Lower lobe of right lung (tissue), 2 donors: ENCODE measurements around the gene GLI2. TPM values are rescaled to one million over a fixed set of nuclear protein-coding genes. Genes with fewer than 3 reads are reported as not detected.

Experiments
- ATAC-seq, 2 donors: fragments of 200-7000 bp; cut with Tn5 transposase; one replicate each; pipeline ENCODE4 v1.9.1; 2020 to 2022; ENCODE audit warnings: mild to moderate bottlenecking in 2 of 2, moderate library complexity in 2 of 2
- DNase-seq: peaks from one replicate; pipeline ENCODE4 v3.0.0-alpha.2; 2020
- H3K27ac ChIP-seq: fragments of 200-600 bp; one replicate; pipeline ENCODE4 v1.8.0; 2022
- H3K27me3 ChIP-seq: fragments of 200-600 bp; one replicate; pipeline ENCODE4 v1.8.0; 2022; ENCODE audit warnings: low read depth
- H3K36me3 ChIP-seq: fragments of 200-600 bp; one replicate; pipeline ENCODE4 v1.8.0; 2022; ENCODE audit warnings: mild to moderate bottlenecking
- H3K4me1 ChIP-seq: fragments of 200-600 bp; one replicate; pipeline ENCODE4 v1.8.0; 2022
- H3K4me3 ChIP-seq: fragments of 200-600 bp; one replicate; pipeline ENCODE4 v1.8.0; 2022; ENCODE audit warnings: mild to moderate bottlenecking
- H3K9me3 ChIP-seq: fragments of 200-600 bp; one replicate; pipeline ENCODE4 v1.8.0; 2022
- intact Hi-C: fragments of 100-400 bp; cut with DNase I; formaldehyde crosslinking; loops from one replicate; pipeline ENCODE4 v1.11.0; 2022
- total RNA-seq: library from RNA; stranded (reverse); fragmentation: NEBNext Ultra II Directional; extraction: Animal tissue kit (Norgen Biotek cat#: 25700); gene quantifications from one replicate; pipeline ENCODE4 v1.2.1, GENCODE V29; 2021
- TF ChIP-seq, protein P1 (sequence below): fragments of 200-600 bp; IDR thresholded peaks from one replicate; pipeline ENCODE4 v1.8.0; 2022; ENCODE audit warnings: antibody characterized with exemption, mild to moderate bottlenecking
- donor health status: DM: no; HTN: yes; CAD: no; lungs with severe emphysema.

The GLI2 gene
- total RNA-seq, 1 donor from 2014 or later, result 3.3 TPM

- Histone ChIP-seq H3K27ac (no peak overlapping the region), H3K36me3 (no peaks in the 10 kb centered on the region), H3K4me1 (no peaks in the 10 kb centered on the region), H3K27me3 (peaks cover 12% of the 10 kb centered on the region), H3K9me3 (no peaks in the 10 kb centered on the region), H3K4me3 (no peak overlapping the region)
- no peak for ATAC-seq
- intact Hi-C loops, result no loop called here
- no peak for DNase-seq
- TF ChIP-seq, protein P1, sequence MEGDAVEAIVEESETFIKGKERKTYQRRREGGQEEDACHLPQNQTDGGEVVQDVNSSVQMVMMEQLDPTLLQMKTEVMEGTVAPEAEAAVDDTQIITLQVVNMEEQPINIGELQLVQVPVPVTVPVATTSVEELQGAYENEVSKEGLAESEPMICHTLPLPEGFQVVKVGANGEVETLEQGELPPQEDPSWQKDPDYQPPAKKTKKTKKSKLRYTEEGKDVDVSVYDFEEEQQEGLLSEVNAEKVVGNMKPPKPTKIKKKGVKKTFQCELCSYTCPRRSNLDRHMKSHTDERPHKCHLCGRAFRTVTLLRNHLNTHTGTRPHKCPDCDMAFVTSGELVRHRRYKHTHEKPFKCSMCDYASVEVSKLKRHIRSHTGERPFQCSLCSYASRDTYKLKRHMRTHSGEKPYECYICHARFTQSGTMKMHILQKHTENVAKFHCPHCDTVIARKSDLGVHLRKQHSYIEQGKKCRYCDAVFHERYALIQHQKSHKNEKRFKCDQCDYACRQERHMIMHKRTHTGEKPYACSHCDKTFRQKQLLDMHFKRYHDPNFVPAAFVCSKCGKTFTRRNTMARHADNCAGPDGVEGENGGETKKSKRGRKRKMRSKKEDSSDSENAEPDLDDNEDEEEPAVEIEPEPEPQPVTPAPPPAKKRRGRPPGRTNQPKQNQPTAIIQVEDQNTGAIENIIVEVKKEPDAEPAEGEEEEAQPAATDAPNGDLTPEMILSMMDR, result no peak
Measured at GRCh38 chr2:120703330-120703994, 32.2 kb upstream of the GLI2 start.

DNA sequence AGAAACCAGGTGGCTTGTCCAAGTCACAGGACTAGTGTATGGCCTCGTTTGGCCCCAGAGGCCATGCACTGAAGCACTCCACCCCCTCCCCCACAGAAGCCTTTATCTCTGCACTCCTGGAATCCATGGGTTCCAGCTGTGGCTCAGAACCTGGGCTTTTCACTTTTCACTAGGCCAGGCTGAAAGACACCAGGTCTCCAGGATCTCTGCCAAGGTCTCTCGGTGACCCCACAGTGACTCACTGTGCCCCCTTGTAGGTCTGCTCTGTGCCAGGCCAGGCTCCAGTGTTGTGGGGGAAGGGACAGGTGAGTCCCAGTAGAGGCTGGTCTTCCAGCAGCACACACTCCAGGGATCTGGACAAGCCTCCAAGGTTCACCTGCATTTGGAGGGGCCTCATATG lies 31.0 kb upstream of the GLI2 start:
- DNase-seq, result no peak
- ATAC-seq, result no peak
- intact Hi-C loops, result no loop called here

GRCh38 chr2:120707816-120708215 lies 27.9 kb upstream of the GLI2 start:
- H3K4me1 ChIP-seq, result no peaks in the 10 kb centered on the region
- DNase-seq, result no peak
- intact Hi-C loops, result no loop called here
- no peaks in the 10 kb centered on the region for H3K9me3 ChIP-seq
- H3K36me3 ChIP-seq, result no peaks in the 10 kb centered on the region
- no peak overlapping the region for H3K27ac ChIP-seq
- no peak for ATAC-seq
- no peak overlapping the region for H3K4me3 ChIP-seq
- H3K27me3 ChIP-seq, result no peaks in the 10 kb centered on the region
- TF ChIP-seq, protein P1, result no peak

More for the DNA sequence above, 31.0 kb upstream of the GLI2 start:
- no peak overlapping the region for H3K27ac ChIP-seq
- peaks cover 12% of the 10 kb centered on the region for H3K27me3 ChIP-seq
- H3K4me1 ChIP-seq, result no peaks in the 10 kb centered on the region
- no peak overlapping the region for H3K4me3 ChIP-seq
- TF ChIP-seq, protein P1, result no peak
- H3K36me3 ChIP-seq, result no peaks in the 10 kb centered on the region
- H3K9me3 ChIP-seq, result no peaks in the 10 kb centered on the region

DNA sequence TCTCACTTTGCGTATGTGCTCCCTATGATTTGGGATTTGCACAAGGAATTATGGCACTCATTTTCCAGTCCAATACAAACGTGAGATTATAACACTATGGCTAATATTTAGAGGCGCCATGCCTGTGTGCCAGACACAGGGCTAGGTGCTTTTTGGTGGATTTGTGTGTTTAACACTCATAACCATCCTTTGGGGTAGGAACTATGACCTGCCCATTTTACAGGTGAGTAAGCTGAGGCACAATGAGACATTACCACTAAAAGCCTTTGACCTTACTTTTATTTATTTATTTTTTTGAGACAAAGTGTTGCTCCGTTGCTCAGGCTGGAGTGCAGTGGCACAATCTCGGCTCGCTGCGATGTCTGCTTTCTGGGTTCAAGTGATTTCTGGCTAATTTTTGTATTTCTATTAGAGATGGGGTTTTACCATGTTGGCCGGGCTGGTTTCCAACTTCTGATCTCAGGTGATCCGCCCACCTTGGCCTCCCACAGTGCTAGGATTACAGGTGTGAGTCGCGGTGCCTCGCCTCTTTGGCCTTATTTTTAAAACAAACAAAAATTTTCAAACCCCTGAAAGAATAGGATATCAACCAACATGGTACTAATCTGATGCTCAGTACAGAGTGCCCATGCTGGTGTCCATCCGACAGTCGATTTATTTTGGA lies 26.6 kb upstream of the GLI2 start:
- no peaks in the 10 kb centered on the region for H3K27me3 ChIP-seq
- intact Hi-C loops, result no loop called here
- no peaks in the 10 kb centered on the region for H3K36me3 ChIP-seq
- no peak for ATAC-seq
- H3K4me1 ChIP-seq, result no peaks in the 10 kb centered on the region
- TF ChIP-seq, protein P1, result no peak
- no peak overlapping the region for H3K4me3 ChIP-seq
- DNase-seq, result no peak
- H3K9me3 ChIP-seq, result no peaks in the 10 kb centered on the region
- no peak overlapping the region for H3K27ac ChIP-seq

DNA sequence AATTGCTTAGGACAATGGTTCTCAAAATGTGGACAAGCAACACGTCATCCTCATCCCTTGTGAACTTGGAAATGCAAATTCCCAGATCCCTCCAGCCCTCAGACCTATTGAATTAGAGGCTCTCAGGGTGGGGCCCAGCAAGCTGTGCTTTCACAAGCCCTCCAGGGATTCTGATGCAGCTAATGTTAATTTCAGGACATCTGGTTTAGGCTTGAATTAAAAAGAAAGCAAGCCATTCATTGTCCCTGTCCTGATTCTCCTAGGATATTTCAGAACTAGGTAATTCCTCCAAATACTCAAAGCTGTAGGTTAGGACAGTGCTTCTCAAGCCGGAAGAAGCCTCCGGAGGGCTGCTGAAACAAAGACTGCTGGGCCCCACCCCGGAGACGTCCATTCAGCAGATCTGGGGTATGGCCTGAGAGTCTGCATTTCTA lies 26.0 kb upstream of the GLI2 start:
- ATAC-seq, result no peak

More for the DNA sequence above, 26.0 kb upstream of the GLI2 start:
- intact Hi-C loops, result no loop called here
- no peaks in the 10 kb centered on the region for H3K27me3 ChIP-seq
- TF ChIP-seq, protein P1, result no peak
- H3K4me1 ChIP-seq, result no peaks in the 10 kb centered on the region
- no peak for DNase-seq
- no peaks in the 10 kb centered on the region for H3K36me3 ChIP-seq
- H3K4me3 ChIP-seq, result no peak overlapping the region
- H3K9me3 ChIP-seq, result no peaks in the 10 kb centered on the region
- no peak overlapping the region for H3K27ac ChIP-seq
